Fibroblast of lung (primary cell): ENCODE results near the gene TNFAIP8L1.

Source experiments
- CTCF ChIP-seq, 2 donors: IDR thresholded peaks in 1 of 2; conservative IDR thresholded peaks in 1 of 2; 1 replicate in 1 of 2; 2 replicates in 1 of 2; pipeline ENCODE4 v1.5.1; 2011 to 2012; ENCODE audit warnings: low read length in 2 of 2, control low read depth in 1 of 2, inconsistent platforms in 1 of 2, low read depth in 1 of 2, mild to moderate bottlenecking in 1 of 2
- EZH2 ChIP-seq: IDR thresholded peaks from 2 replicates; pipeline ENCODE4 v1.5.1; 2012; ENCODE audit warnings: low read length, control low read depth, mild to moderate bottlenecking; ENCODE audit errors: missing control alignments

GRCh38 chr19:4597975-4598671 lies 41.2 kb upstream of the TNFAIP8L1 start:
- TF ChIP-seq CTCF (conservative IDR thresholded peaks at IDR 0.05 in 1 of 2, IDR thresholded peaks at IDR 0.05 in 1 of 2; ENCODE audit: low read depth in 1 of 2, low read length in 2 of 2) (no peak), EZH2 (peak; percentile 32)
